Neuronal stem cell (in vitro differentiated cells): Measurements from ENCODE around the gene APBB2.

Experiments
- DNase-seq: peaks from one replicate; pipeline ENCODE4 v3.0.0-alpha.2; 2013; ENCODE audit warnings: low spot score
- H2AFZ ChIP-seq: one replicate; pipeline ENCODE4 v1.6.1; 2013; ENCODE audit warnings: mild to moderate bottlenecking, low read length, inconsistent platforms
- H2AK5ac ChIP-seq: 2 replicates; pipeline ENCODE4 v1.6.1; 2013; ENCODE audit warnings: low read depth, mild to moderate bottlenecking, inconsistent platforms, low read length, moderate library complexity, mixed read lengths
- H2BK120ac ChIP-seq: 2 replicates; pipeline ENCODE4 v1.6.1; 2013; ENCODE audit warnings: low read depth, mild to moderate bottlenecking, inconsistent platforms, low read length, moderate library complexity, mixed read lengths
- H2BK12ac ChIP-seq: one replicate; pipeline ENCODE4 v1.6.1; 2013; ENCODE audit warnings: low read length, inconsistent platforms
- H2BK15ac ChIP-seq: 2 replicates; pipeline ENCODE4 v1.6.1; 2013; ENCODE audit warnings: mild to moderate bottlenecking, low read length, inconsistent platforms, mixed read lengths
- H2BK5ac ChIP-seq: one replicate; pipeline ENCODE4 v1.6.1; 2013; ENCODE audit warnings: inconsistent platforms, mild to moderate bottlenecking, low read length, moderate library complexity
- H3K14ac ChIP-seq: one replicate; pipeline ENCODE4 v1.6.1; 2013; ENCODE audit warnings: low read length, inconsistent platforms
- H3K18ac ChIP-seq: 2 replicates; pipeline ENCODE4 v1.6.1; 2013; ENCODE audit warnings: low read length, inconsistent platforms
- H3K23ac ChIP-seq: 2 replicates; pipeline ENCODE4 v1.6.1; 2013; ENCODE audit warnings: low read depth, mild to moderate bottlenecking, mixed read lengths, low read length, inconsistent platforms; ENCODE audit not compliant: poor library complexity
- H3K27ac ChIP-seq: replicated peaks from 3 replicates; pipeline ENCODE4 v1.5.1; 2013; ENCODE audit warnings: low read length, inconsistent platforms
- H3K27me3 ChIP-seq, 3 experiments: 2 replicates each; pipeline ENCODE4 v1.6.1; 2013; ENCODE audit warnings: low read length in 3 of 3, mild to moderate bottlenecking in 2 of 3, inconsistent platforms in 1 of 3, low read depth in 1 of 3, mixed read lengths in 1 of 3, moderate library complexity in 1 of 3; ENCODE audit not compliant: control insufficient read depth in 3 of 3, insufficient read depth in 3 of 3
- H3K36me3 ChIP-seq, 2 donors: replicated peaks in 1 of 2; 2 replicates each; pipeline ENCODE4 v1.6.1; 2013; ENCODE audit warnings: low read length in 2 of 2; ENCODE audit not compliant: control insufficient read depth in 2 of 2, insufficient read depth in 2 of 2
- H3K4ac ChIP-seq: 2 replicates; pipeline ENCODE4 v1.6.1; 2013; ENCODE audit warnings: inconsistent platforms, mild to moderate bottlenecking, low read length, moderate library complexity
- H3K4me1 ChIP-seq, 2 donors: 1 replicate in 1 of 2; 2 replicates in 1 of 2; pipeline ENCODE4 v1.6.1; 2013; ENCODE audit warnings: low read length in 2 of 2, low read depth in 1 of 2; ENCODE audit not compliant: control insufficient read depth in 2 of 2, insufficient read depth in 1 of 2
- H3K4me2 ChIP-seq: one replicate; pipeline ENCODE4 v1.6.1; 2013; ENCODE audit warnings: mild to moderate bottlenecking, low read length, inconsistent platforms; ENCODE audit not compliant: insufficient read depth, poor library complexity, severe bottlenecking
- H3K4me3 ChIP-seq, 2 donors: 2 replicates each; pipeline ENCODE4 v1.5.1; 2013; ENCODE audit warnings: low read length in 2 of 2, mild to moderate bottlenecking in 2 of 2, inconsistent platforms in 1 of 2, moderate library complexity in 1 of 2
- H3K79me1 ChIP-seq: one replicate; pipeline ENCODE4 v1.6.1; 2013; ENCODE audit warnings: low read depth, mild to moderate bottlenecking, inconsistent platforms, low read length, moderate library complexity
- H3K9ac ChIP-seq: one replicate; pipeline ENCODE4 v1.6.1; 2013; ENCODE audit warnings: mild to moderate bottlenecking, low read depth, low read length, inconsistent platforms; ENCODE audit not compliant: poor library complexity
- H3K9me3 ChIP-seq, 2 donors: replicated peaks in 1 of 2; 2 replicates each; pipeline versions ENCODE3 to v1.6.1; 2013; ENCODE audit warnings: low read length in 2 of 2, mild to moderate bottlenecking in 2 of 2, inconsistent platforms in 1 of 2, low read depth in 1 of 2, mixed read lengths in 1 of 2, moderate library complexity in 1 of 2; ENCODE audit not compliant: control insufficient read depth in 2 of 2, insufficient read depth in 1 of 2
- H4K8ac ChIP-seq: one replicate; pipeline ENCODE4 v1.6.1; 2013; ENCODE audit warnings: low read depth, mild to moderate bottlenecking, inconsistent platforms, low read length, moderate library complexity
- H4K91ac ChIP-seq: one replicate; pipeline ENCODE4 v1.6.1; 2013; ENCODE audit warnings: low read length, low read depth, mild to moderate bottlenecking, inconsistent platforms; ENCODE audit not compliant: poor library complexity
- WGBS, 2 donors: extraction: QIAGEN DNeasy Blood & Tissue Kit; methylation state at CpG; one replicate each; pipeline ENCODE4 v1.1.7; 2013; ENCODE audit warnings: missing lambda C conversion rate in 2 of 2, mixed read lengths in 1 of 2; ENCODE audit not compliant: insufficient read length in 2 of 2, insufficient replicate concordance in 1 of 2; ENCODE audit errors: extremely low coverage in 2 of 2; 5-methylcytosine and 5-hydroxymethylcytosine counted together

The APBB2 gene

DNA sequence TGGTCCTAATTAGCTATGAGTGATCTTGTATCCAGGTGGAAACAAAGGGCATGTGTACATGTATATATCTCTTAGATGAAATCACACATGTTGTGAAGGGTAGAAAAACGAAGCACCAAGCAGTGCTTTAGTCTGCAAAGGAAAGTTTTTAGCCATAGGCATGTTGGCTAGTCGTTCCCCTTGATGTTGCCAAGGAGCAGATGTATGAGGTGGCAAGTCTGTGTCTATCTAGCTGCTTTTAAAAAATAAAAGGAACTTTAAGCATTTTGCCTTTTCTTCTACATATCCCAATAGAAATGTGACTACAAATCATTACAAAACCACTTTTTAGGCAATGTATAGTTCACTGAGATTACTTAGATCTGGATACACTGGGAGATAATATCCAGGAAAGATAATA is 401.5 kb downstream of the APBB2 start:
- Histone ChIP-seq H3K79me1 (no peaks in the 10 kb centered on the region), H2BK15ac (no peak overlapping the region), H3K4me1 (no peaks in the 10 kb centered on the region), H2AK5ac (no peak overlapping the region), H2AFZ (no peak overlapping the region), H3K9ac (no peak overlapping the region), H3K4me3 (no peak overlapping the region), H3K4ac (no peak overlapping the region), H3K4me2 (no peak overlapping the region), H2BK12ac (no peak overlapping the region), H4K91ac (no peak overlapping the region), H3K18ac (no peak overlapping the region), H3K27me3 (no peaks in the 10 kb centered on the region), H3K23ac (no peak overlapping the region), H3K36me3 (peaks cover 24 to 53% of the 10 kb centered on the region in 2 donors), H2BK120ac (no peak overlapping the region), H2BK5ac (no peak overlapping the region), H4K8ac (no peak overlapping the region), H3K9me3 (no peaks in the 10 kb centered on the region), H3K14ac (no peak overlapping the region), H3K27ac (no peak overlapping the region)
- WGBS, 2 donors = no CpG with 5 or more reads among the region's 2 CpGs
- DNase-seq = no peak

DNA sequence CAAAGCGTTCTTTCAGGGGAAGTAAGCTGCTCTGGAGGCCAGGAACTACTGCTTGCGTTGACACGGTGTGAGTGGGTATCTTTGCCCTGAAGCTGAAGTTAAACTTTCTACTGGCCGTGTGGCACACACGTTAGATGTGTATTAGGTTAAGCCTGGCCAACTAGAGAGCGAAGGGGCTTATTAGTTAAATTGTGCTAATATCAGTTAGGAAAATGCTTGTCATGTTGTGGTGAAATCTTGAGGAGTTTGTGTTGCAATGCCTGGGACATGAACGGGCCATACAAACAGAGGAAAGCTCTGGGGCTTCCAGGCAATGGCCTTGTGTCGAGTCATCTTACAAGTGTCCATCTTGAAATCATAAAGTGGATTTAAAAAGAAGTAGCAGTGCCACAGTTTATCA is 402.0 kb downstream of the APBB2 start:
- Histone ChIP-seq H3K9me3 (no peaks in the 10 kb centered on the region), H2BK12ac (no peak overlapping the region), H3K9ac (no peak overlapping the region), H3K4ac (no peak overlapping the region), H3K27ac (no peak overlapping the region), H2BK5ac (no peak overlapping the region), H3K79me1 (no peaks in the 10 kb centered on the region), H2AFZ (no peak overlapping the region), H3K18ac (no peak overlapping the region), H3K4me3 (no peak overlapping the region), H3K23ac (no peak overlapping the region), H2BK120ac (no peak overlapping the region), H3K27me3 (no peaks in the 10 kb centered on the region), H3K4me1 (no peaks in the 10 kb centered on the region), H2BK15ac (no peak overlapping the region), H3K36me3 (peaks cover 22 to 49% of the 10 kb centered on the region in 2 donors), H3K14ac (no peak overlapping the region), H4K8ac (no peak overlapping the region), H2AK5ac (no peak overlapping the region), H3K4me2 (no peak overlapping the region), H4K91ac (no peak overlapping the region)
- no CpG with 5 or more reads among the region's 8 CpGs for WGBS, 2 donors
- DNase-seq = no peak

DNA sequence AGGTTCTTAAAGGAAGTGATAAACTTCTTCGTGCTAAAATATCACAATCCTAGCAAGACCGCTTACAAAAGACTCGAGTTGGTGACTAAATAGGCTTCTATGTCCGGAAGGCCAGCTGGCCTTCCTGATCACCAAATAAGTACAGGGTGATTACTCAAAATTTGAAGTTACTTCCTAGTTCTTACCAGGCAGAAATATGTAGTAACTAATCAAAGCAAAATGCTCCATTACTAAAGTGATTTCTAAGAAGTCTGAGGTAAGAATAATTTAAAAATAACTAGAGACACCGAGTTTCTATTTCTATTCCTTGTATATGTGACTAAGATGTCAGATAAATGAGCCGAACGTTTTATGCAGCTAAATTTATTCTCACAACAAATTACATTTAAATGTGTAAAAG is 402.4 kb downstream of the APBB2 start:
- Histone ChIP-seq H4K91ac (no peak overlapping the region), H4K8ac (no peak overlapping the region), H3K23ac (no peak overlapping the region), H2BK120ac (no peak overlapping the region), H2BK12ac (no peak overlapping the region), H3K9me3 (no peaks in the 10 kb centered on the region), H2AFZ (no peak overlapping the region), H2BK15ac (no peak overlapping the region), H3K4ac (no peak overlapping the region), H3K9ac (no peak overlapping the region), H3K27ac (no peak overlapping the region), H3K27me3 (no peaks in the 10 kb centered on the region), H3K36me3 (peaks cover 22 to 47% of the 10 kb centered on the region in 2 donors), H2AK5ac (no peak overlapping the region), H3K79me1 (no peaks in the 10 kb centered on the region), H3K14ac (no peak overlapping the region), H3K4me2 (no peak overlapping the region), H3K4me3 (no peak overlapping the region), H2BK5ac (no peak overlapping the region), H3K18ac (no peak overlapping the region), H3K4me1 (no peaks in the 10 kb centered on the region)
- no peak for DNase-seq
- WGBS, 2 donors = no CpG with 5 or more reads among the region's 7 CpGs

GRCh38 chr4:40808926-40809457 is 405.4 kb downstream of the APBB2 start:
- H2BK12ac ChIP-seq = no peak overlapping the region
- no CpG with 5 or more reads among the region's 8 CpGs for WGBS, 2 donors

More at GRCh38 chr4:40808926-40809457, 405.4 kb downstream of the APBB2 start:
- no peak overlapping the region for H2BK15ac ChIP-seq
- DNase-seq = no peak
- no peaks in the 10 kb centered on the region for H3K4me1 ChIP-seq
- H3K14ac ChIP-seq = no peak overlapping the region
- H3K4me3 ChIP-seq = no peak overlapping the region
- no peak overlapping the region for H3K27ac ChIP-seq
- no peaks in the 10 kb centered on the region for H3K27me3 ChIP-seq
- no peak overlapping the region for H4K91ac ChIP-seq
- H3K18ac ChIP-seq = no peak overlapping the region
- no peak overlapping the region for H2AFZ ChIP-seq
- no peak overlapping the region for H3K4ac ChIP-seq
- H2AK5ac ChIP-seq = no peak overlapping the region
- H2BK120ac ChIP-seq = no peak overlapping the region
- no peak overlapping the region for H3K4me2 ChIP-seq
- H3K36me3 ChIP-seq = peaks cover 10 to 17% of the 10 kb centered on the region in 2 donors
- H3K79me1 ChIP-seq = no peaks in the 10 kb centered on the region
- peak overlapping the region; percentile 30 for H2BK5ac ChIP-seq
- H4K8ac ChIP-seq = no peak overlapping the region
- H3K9me3 ChIP-seq = no peaks in the 10 kb centered on the region
- no peak overlapping the region for H3K23ac ChIP-seq
- H3K9ac ChIP-seq = no peak overlapping the region
